ENCODE data around the gene ARHGEF2. TPM values are rescaled to one million over a fixed set of nuclear protein-coding genes. Genes with fewer than 3 reads are reported as not detected.

Gene ARHGEF2
- total and polyA plus RNA-seq, 2 of the 13 experiments (the other 11 are each of a cell fraction or from before 2014, with no cell fraction given): 16.1 to 32.1 TPM

DNA sequence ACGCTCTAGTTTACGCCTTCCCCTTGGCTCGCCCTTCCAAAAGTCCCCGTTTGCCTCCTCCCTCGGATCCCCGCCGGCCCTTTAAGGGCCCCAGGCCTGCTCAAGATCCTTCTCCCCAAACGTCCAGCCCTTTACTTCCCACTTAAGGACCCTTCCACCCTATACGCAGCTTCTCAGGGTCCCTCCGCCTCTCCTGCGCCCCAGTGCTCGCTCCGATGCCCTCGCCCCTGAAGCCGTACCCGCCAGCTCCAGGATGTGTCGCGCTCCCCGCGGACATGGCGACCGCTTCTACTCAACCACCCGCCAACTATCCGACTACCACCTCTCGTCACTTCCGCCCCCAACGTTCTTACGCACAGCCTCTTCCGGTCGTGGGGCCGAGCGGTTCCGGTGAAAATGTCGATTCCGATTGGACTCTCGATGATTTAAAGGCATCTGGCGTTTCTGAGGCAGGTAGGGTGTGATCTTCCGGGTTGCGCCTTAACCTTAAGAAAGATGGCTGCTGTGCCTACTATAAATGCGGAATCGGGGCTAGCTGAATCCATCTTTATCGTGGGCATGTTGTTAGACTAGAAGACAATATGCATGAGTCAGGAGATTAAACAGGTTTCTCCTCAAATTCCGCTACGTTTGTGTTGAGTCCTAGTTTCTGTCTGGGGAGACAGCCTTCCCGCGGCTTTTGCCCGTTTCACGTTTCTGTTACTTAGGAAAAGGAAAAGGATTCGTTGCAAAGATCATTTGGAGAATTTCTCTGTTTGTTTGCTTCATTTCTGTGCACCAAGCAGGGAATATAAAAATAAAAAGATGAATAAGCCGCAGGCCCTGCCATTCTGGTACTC is 44.0 kb downstream of the ARHGEF2 start, which contains the start of gene KHDC4 (continued):
- TF ChIP-seq KLF16 (CRISPR knock-in tag; IDR thresholded peaks at IDR 0.05) (0 out of 4 replicates have a peak, but pooled peaks of 1 of the 2 experiments have one; percentile 48), TAF15 (IDR thresholded peaks at IDR 0.05; ENCODE audit: low read depth, low read length, poor library complexity, severe bottlenecking) (no peak), MXI1 (IDR thresholded peaks at IDR 0.05; ENCODE audit: borderline replicate concordance, low read depth, low read length) (peak; percentile 74; the same call in 2 of the 3 replicates), XRCC5 (optimal IDR thresholded peaks at IDR 0.05; ENCODE audit: low read length) (no peak), HNRNPK (IDR thresholded peaks at IDR 0.05; ENCODE audit: low read depth, low read length, poor library complexity, severe bottlenecking) (no peak), HCFC1 (IDR thresholded peaks at IDR 0.05; ENCODE audit: low read depth, low read length) (peak; percentile 71), NFE2 (CRISPR knock-in tag; IDR thresholded peaks at IDR 0.05) (no peak), KLF11 (CRISPR knock-in tag; IDR thresholded peaks at IDR 0.05) (0 out of 2 replicates have a peak, but pooled peaks have one; percentile 61), ZFY (CRISPR knock-in tag; IDR thresholded peaks at IDR 0.05) (peak; percentile 95), ZFP37 (CRISPR knock-in tag; IDR thresholded peaks at IDR 0.05; ENCODE audit: borderline replicate concordance) (no peak), GTF2F1 (IDR thresholded peaks at IDR 0.05; ENCODE audit: low read length) (no peak), LBX2 (CRISPR knock-in tag; IDR thresholded peaks at IDR 0.05; ENCODE audit: borderline replicate concordance) (no peak), ZSCAN9 (CRISPR knock-in tag; IDR thresholded peaks at IDR 0.05; ENCODE audit: borderline replicate concordance) (no peak; the same call in 1 of the 2 replicates), BORCS8-MEF2B (CRISPR knock-in tag; IDR thresholded peaks at IDR 0.05) (peak; percentile 57; the same call in 1 of the 2 replicates), ZNF550 (CRISPR knock-in tag; IDR thresholded peaks at IDR 0.05; ENCODE audit: borderline replicate concordance) (no peak), ZNF343 (CRISPR knock-in tag; IDR thresholded peaks at IDR 0.05) (no peak; the same call in 1 of the 2 replicates), ZSCAN31 (CRISPR knock-in tag; IDR thresholded peaks at IDR 0.05; ENCODE audit: low read depth) (no peak), STAT6 (CRISPR knock-in tag; IDR thresholded peaks at IDR 0.05; ENCODE audit: borderline replicate concordance) (no peak), ZNF7 (CRISPR knock-in tag; IDR thresholded peaks at IDR 0.05) (no peak), ZNF746 (CRISPR knock-in tag; IDR thresholded peaks at IDR 0.05) (0 out of 2 replicates have a peak, but pooled peaks have one; percentile 20), LRRFIP1 (CRISPR knock-in tag; conservative IDR thresholded peaks at IDR 0.05) (no peak), NFRKB (IDR thresholded peaks at IDR 0.05) (peak; percentile 61), NR3C1 (CRISPR knock-in tag; IDR thresholded peaks at IDR 0.05) (no peak), TCF7 (IDR thresholded peaks at IDR 0.05; ENCODE audit: low read depth) (no peak), ZFP82 (CRISPR knock-in tag; IDR thresholded peaks at IDR 0.05; ENCODE audit: borderline replicate concordance) (no peak)
- TF ChIP-seq, protein P1, sequence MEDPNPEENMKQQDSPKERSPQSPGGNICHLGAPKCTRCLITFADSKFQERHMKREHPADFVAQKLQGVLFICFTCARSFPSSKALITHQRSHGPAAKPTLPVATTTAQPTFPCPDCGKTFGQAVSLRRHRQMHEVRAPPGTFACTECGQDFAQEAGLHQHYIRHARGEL (CRISPR knock-in tag; IDR thresholded peaks at IDR 0.05): no peak

Data from HepG2 (cell line).